Chondrocyte (in vitro differentiated cells): ENCODE results near the gene PRKACA. TPM values are rescaled to one million over a fixed set of nuclear protein-coding genes. Genes with fewer than 3 reads are reported as not detected.

Source experiments
- DNase-seq: peaks from one replicate; pipeline ENCODE4 v3.0.0; 2021; ENCODE audit warnings: mixed read lengths, low spot score
- H3K27ac Mint-ChIP-seq: one replicate; pipeline ENCODE4 v1.8.0; 2021; ENCODE audit warnings: mild to moderate bottlenecking, moderate library complexity, mixed read lengths; ENCODE audit not compliant: unreplicated experiment
- H3K27me3 Mint-ChIP-seq: 2 replicates; pipeline ENCODE4 v1.8.0; 2021; ENCODE audit warnings: low read depth, mixed read lengths
- H3K36me3 Mint-ChIP-seq: 2 replicates; pipeline ENCODE4 v1.8.0; 2021; ENCODE audit warnings: low read depth, mixed read lengths
- H3K4me1 Mint-ChIP-seq: 2 replicates; pipeline ENCODE4 v1.8.0; 2021; ENCODE audit warnings: low read depth, mild to moderate bottlenecking, mixed read lengths
- H3K4me3 Mint-ChIP-seq: one replicate; pipeline ENCODE4 v1.8.0; 2021; ENCODE audit warnings: mild to moderate bottlenecking, moderate library complexity, mixed read lengths; ENCODE audit not compliant: unreplicated experiment
- H3K9me3 Mint-ChIP-seq: 2 replicates; pipeline ENCODE4 v1.8.0; 2021; ENCODE audit warnings: low read depth, mixed read lengths
- total RNA-seq: library from RNA; stranded (reverse); gene quantifications from 3 replicates; pipeline ENCODE4 v1.2.1, GENCODE V29; 2021
- TF ChIP-seq, protein P1 (sequence below): fragments of 200-600 bp; sonication (generic); IDR thresholded peaks from 2 replicates; pipeline ENCODE4 v1.5.0; 2021; ENCODE audit warnings: antibody characterized with exemption, mild to moderate bottlenecking, moderate library complexity

Gene PRKACA
- total RNA-seq, 1 donor from 2014 or later = 88.2 TPM

- TF ChIP-seq, protein P1, sequence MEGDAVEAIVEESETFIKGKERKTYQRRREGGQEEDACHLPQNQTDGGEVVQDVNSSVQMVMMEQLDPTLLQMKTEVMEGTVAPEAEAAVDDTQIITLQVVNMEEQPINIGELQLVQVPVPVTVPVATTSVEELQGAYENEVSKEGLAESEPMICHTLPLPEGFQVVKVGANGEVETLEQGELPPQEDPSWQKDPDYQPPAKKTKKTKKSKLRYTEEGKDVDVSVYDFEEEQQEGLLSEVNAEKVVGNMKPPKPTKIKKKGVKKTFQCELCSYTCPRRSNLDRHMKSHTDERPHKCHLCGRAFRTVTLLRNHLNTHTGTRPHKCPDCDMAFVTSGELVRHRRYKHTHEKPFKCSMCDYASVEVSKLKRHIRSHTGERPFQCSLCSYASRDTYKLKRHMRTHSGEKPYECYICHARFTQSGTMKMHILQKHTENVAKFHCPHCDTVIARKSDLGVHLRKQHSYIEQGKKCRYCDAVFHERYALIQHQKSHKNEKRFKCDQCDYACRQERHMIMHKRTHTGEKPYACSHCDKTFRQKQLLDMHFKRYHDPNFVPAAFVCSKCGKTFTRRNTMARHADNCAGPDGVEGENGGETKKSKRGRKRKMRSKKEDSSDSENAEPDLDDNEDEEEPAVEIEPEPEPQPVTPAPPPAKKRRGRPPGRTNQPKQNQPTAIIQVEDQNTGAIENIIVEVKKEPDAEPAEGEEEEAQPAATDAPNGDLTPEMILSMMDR = no peak
- no peak overlapping the region for H3K27ac Mint-ChIP-seq
- H3K36me3 Mint-ChIP-seq = no peaks in the 10 kb centered on the region
- H3K9me3 Mint-ChIP-seq = no peaks in the 10 kb centered on the region
- H3K27me3 Mint-ChIP-seq = no peaks in the 10 kb centered on the region
- DNase-seq = no peak
- no peak overlapping the region for H3K4me3 Mint-ChIP-seq
- H3K4me1 Mint-ChIP-seq = peaks cover 10% of the 10 kb centered on the region
These were observed 5.4 kb upstream of the PRKACA start for GRCh38 chr19:14122924-14123323.

GRCh38 chr19:14120497-14120780, 2.9 kb upstream of the PRKACA start:
- H3K9me3 Mint-ChIP-seq = no peaks in the 10 kb centered on the region
- H3K4me1 Mint-ChIP-seq = peaks cover 24% of the 10 kb centered on the region
- no peak overlapping the region for H3K4me3 Mint-ChIP-seq

DNA sequence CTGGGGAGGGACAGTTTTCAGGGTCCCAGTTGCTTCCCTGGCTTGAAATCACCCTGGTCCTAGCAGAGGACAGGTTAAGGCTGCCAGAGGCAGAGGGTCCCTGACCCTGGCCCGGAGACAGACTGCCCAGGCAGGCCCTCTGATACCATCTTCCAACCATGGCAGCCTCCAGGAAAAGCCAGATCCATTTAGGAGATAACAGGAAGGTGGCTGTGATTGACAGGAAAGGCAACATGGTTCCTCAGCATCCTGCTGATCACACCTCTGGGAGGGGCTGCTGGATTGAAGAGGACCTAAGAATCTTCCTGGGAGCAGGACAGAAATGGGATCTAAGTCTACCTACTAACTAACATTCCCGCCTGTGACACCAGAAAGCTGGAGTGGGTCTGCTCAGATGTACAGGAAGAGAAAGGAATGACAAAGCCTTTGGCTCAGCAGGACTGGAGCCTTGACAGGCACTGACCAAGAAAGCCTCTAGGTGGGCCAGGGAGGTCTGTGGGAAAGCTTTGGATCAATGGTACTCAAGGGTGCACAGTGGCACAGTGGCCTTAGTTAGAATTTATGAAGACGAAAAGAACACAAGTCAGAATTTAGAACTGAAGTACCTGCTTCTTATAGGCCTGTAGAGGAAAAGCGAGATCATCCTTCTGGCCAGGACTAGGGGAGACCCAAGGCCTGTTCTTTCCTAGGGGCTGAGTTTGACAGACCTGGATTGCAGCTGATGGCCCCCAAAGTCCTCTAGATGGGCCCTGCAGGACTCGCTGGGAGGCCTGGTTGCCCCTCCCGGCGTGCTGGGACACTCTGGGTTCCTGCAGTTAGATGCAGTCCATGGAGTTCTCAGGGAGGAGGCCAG, 2.3 kb upstream of the PRKACA start:
- H3K4me3 Mint-ChIP-seq = no peak overlapping the region
- H3K4me1 Mint-ChIP-seq = peaks cover 27% of the 10 kb centered on the region
- no peaks in the 10 kb centered on the region for H3K27me3 Mint-ChIP-seq
- H3K36me3 Mint-ChIP-seq = no peaks in the 10 kb centered on the region
- no peak overlapping the region for H3K27ac Mint-ChIP-seq
- TF ChIP-seq, protein P1 = no peak
- no peak for DNase-seq
- H3K9me3 Mint-ChIP-seq = no peaks in the 10 kb centered on the region

More at GRCh38 chr19:14120497-14120780, 2.9 kb upstream of the PRKACA start:
- DNase-seq = no peak
- Mint-ChIP-seq H3K27ac (no peak overlapping the region), H3K27me3 (no peaks in the 10 kb centered on the region), H3K36me3 (no peaks in the 10 kb centered on the region)
- TF ChIP-seq, protein P1 = no peak

DNA sequence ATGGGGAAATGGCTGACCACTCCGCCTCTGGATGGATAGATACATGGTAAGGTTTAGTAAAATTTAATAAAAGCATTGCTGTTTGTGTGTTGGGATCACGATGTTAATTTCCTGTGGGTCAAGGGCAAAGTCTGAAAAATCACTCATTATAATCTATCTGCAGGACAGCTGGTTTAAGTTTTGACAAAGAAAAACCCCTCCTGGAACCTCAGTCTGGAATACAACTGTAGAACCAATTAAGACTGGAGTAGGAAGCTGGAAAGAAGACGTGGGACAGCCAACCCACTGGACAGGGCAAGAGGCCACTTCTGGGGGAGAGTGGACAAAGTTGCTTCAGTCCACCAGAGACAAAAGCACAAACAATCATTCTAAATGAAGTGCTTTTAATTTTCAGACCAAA, 1.6 kb upstream of the PRKACA start:
- Mint-ChIP-seq H3K4me3 (peak overlapping the region; percentile 78), H3K27me3 (no peaks in the 10 kb centered on the region), H3K4me1 (peaks cover 27% of the 10 kb centered on the region), H3K36me3 (no peaks in the 10 kb centered on the region), H3K27ac (peak overlapping the region; percentile 96), H3K9me3 (no peaks in the 10 kb centered on the region)
- DNase-seq = no peak
- TF ChIP-seq, protein P1 = no peak

DNA sequence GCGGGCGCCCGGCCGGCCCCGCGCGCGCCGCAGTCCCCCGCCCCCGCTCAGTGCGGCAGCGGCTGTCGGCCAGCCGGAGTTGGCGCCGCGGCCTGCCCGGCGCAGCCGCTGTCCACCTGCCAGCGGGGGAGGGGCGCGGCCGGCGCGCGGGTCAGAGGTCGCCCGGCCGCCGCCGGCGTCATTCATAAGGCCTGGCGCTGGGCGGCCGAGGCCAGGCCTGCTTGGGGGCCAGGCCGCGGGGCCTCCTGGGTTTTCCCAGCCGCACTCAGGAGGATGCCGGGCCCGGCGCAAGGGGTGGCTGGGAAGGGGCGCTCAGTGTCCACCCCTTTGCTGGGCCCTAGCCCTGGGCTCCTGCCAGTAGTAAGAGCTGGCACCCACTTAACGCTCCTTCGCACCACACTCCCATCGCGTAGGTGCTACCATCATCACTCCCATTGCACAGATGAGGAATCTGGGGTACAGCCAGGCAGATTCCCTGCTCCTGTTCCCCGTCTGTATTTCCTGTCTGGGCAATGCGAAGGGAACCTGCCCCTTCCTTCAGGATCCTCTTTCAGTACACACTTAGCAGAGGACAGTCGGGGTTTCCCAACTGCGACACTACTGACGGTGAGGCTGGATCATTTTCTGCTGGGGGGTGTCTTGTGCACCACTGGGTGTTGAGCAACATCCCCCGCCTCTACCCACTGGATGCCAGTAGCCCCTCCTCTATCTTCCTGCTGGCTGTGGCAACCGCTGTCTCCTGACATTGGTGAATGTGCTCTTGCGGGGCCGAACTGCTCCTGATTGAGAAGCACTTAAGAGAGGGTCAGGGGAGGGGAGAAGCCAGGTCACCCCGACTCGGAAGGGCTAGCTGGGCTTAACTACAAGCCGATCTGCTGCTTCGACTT, 846 bp upstream of the PRKACA start:
- Mint-ChIP-seq H3K27ac (peak overlapping the region; percentile 96), H3K36me3 (no peaks in the 10 kb centered on the region), H3K4me1 (peaks cover 33% of the 10 kb centered on the region), H3K4me3 (peak overlapping the region; percentile 78), H3K9me3 (no peaks in the 10 kb centered on the region), H3K27me3 (no peaks in the 10 kb centered on the region)
- TF ChIP-seq, protein P1 = no peak
- no peak for DNase-seq
